NCI-H1092 treated with DMSO at 0.1 percent for 48 hours (cell line): ENCODE results near the gene SWT1.
A peak's percentile ranks its signal among the peaks of the same experiment; 100 is the strongest.

Experiments used
- DNase-seq: peaks from one replicate; lab custom pipeline; 2025; lab: John Stamatoyannopoulos, UW

The SWT1 gene

GRCh38 chr1:185288435-185288834 is 131.5 kb downstream of the SWT1 start:
- no peak for DNase-seq

- no peak for DNase-seq
These were observed 132.9 kb downstream of the SWT1 start for GRCh38 chr1:185289880-185290279.

GRCh38 chr1:185291159-185291558 is 134.2 kb downstream of the SWT1 start:
- DNase-seq, result no peak

GRCh38 chr1:185291652-185292051 is 134.7 kb downstream of the SWT1 start:
- no peak for DNase-seq

GRCh38 chr1:185292237-185292636 is 135.3 kb downstream of the SWT1 start:
- no peak for DNase-seq

GRCh38 chr1:185293967-185294542 is 137.1 kb downstream of the SWT1 start:
- no peak for DNase-seq

- DNase-seq, result no peak
These were observed 138.1 kb downstream of the SWT1 start for GRCh38 chr1:185295091-185295490.

GRCh38 chr1:185297982-185298381 is 141.0 kb downstream of the SWT1 start:
- no peak for DNase-seq

GRCh38 chr1:185300152-185300551 is 143.2 kb downstream of the SWT1 start:
- no peak for DNase-seq

- DNase-seq, result no peak
These were observed 148.5 kb downstream of the SWT1 start for GRCh38 chr1:185305419-185305818.

- DNase-seq, result no peak
These were observed 151.2 kb downstream of the SWT1 start for GRCh38 chr1:185308126-185308525.

GRCh38 chr1:185309566-185309965 is 152.6 kb downstream of the SWT1 start:
- DNase-seq, result no peak

GRCh38 chr1:185311589-185312225 is 154.7 kb downstream of the SWT1 start:
- DNase-seq, result no peak

- no peak for DNase-seq
These were observed 155.6 kb downstream of the SWT1 start for GRCh38 chr1:185312361-185313138.

GRCh38 chr1:185314411-185314810 is 157.4 kb downstream of the SWT1 start:
- no peak for DNase-seq

GRCh38 chr1:185315445-185316071 is 158.6 kb downstream of the SWT1 start:
- DNase-seq, result peak; percentile 49

- DNase-seq, result peak; percentile 93
These were observed 159.4 kb downstream of the SWT1 start for GRCh38 chr1:185316163-185317033.

- peak; percentile 99 for DNase-seq
These were observed 160.3 kb downstream of the SWT1 start, which contains the start of gene IVNS1ABP for GRCh38 chr1:185317034-185317885. Gene IVNS1ABP (minus strand): TSS chr1:185317243. CDS start chr1:185309493, 7,750 bp downstream.

GRCh38 chr1:185317886-185318310 is 160.9 kb downstream of the SWT1 start:
- DNase-seq, result peak; percentile 73

GRCh38 chr1:185318431-185319138 is 161.6 kb downstream of the SWT1 start:
- no peak for DNase-seq
